HCT116 (cell line): ENCODE results near the gene THBS1. TPM values are rescaled to one million over a fixed set of nuclear protein-coding genes. Genes with fewer than 3 reads are reported as not detected.

ENCODE experiments used
- ATAC-seq: fragments of 200-7000 bp; cut with Tn5 transposase; 2 replicates; pipeline ENCODE4 v1.9.1; 2020; ENCODE audit warnings: mild to moderate bottlenecking, moderate library complexity
- BruUV-seq: library from RNA; stranded (reverse); fragments of 400-500 nt; replicated peaks from 2 replicates; lab custom pipeline; 2021; lab: Mats Ljungman, UMichigan
- CTCF ChIA-PET: fragments of 300-600 bp; sonication (Branson Sonifier 250); formaldehyde crosslinking; loops from one replicate; lab custom pipeline; 2021; ENCODE audit warnings: antibody characterized with exemption; lab: Charles Lee
- POLR2A ChIA-PET: fragments of 300-600, 350-600 bp; sonication (Branson Sonifier 250); formaldehyde crosslinking; loops from one replicate; lab custom pipeline; 2021; ENCODE audit warnings: antibody characterized with exemption; lab: Charles Lee
- RAD21 ChIA-PET, 2 experiments: fragments of 300-600 bp; sonication (Branson Sonifier 250); formaldehyde crosslinking; loops; one replicate each; lab custom pipeline; 2023; ENCODE audit warnings: low total read pairs in 2 of 2; ENCODE audit not compliant: uncharacterized antibody in 2 of 2, unreplicated experiment in 2 of 2, low non-redundant PET in 1 of 2; lab: Charles Lee
- DNase-seq: peaks from one replicate; pipeline ENCODE4 v3.0.0-alpha.2; 2010; ENCODE audit warnings: low read depth, low spot score
- H2AFZ ChIP-seq: fragments of 200-600 bp; shearing (Covaris generic), sonication (generic); 2 replicates; pipeline ENCODE4 v1.6.1; 2017; ENCODE audit warnings: low read depth, mixed run types, mixed read lengths, antibody characterized with exemption, low read length; ENCODE audit not compliant: poor library complexity, severe bottlenecking
- H3K27ac ChIP-seq: 2 replicates; pipeline ENCODE4 v1.5.1; 2012; ENCODE audit warnings: low read depth, low read length
- H3K27me3 ChIP-seq: fragments of 200-600 bp; sonication (generic); 2 replicates; pipeline ENCODE4 v1.6.1; 2016; ENCODE audit warnings: mixed run types, low read length, mixed read lengths; ENCODE audit not compliant: insufficient read depth
- H3K36me3 ChIP-seq, 2 experiments: fragments of 200-500 bp in 1 of 2; fragments of 200-600 bp in 1 of 2; sonication (Bioruptor generic) in 1 of 2; sonication (generic) in 1 of 2; 2 replicates each; pipeline versions ENCODE4 v1.5.1 to v1.6.1; 2014 to 2016; ENCODE audit warnings: low read length in 2 of 2, inconsistent platforms in 1 of 2, mixed read lengths in 1 of 2, mixed run types in 1 of 2; ENCODE audit not compliant: insufficient read depth in 2 of 2, control insufficient read depth in 1 of 2
- H3K4me1 ChIP-seq, 2 experiments: fragments of 200-600 bp in 1 of 2; sonication (generic) in 1 of 2; 2 replicates each; pipeline versions ENCODE4 v1.5.1 to v1.6.1; 2012 to 2017; ENCODE audit warnings: low read length in 2 of 2, inconsistent platforms in 1 of 2, mild to moderate bottlenecking in 1 of 2, mixed read lengths in 1 of 2, mixed run types in 1 of 2, moderate library complexity in 1 of 2; ENCODE audit not compliant: insufficient read depth in 2 of 2, control insufficient read depth in 1 of 2
- H3K4me2 ChIP-seq: fragments of 200-600 bp; sonication (generic); 2 replicates; pipeline ENCODE4 v1.6.1; 2017; ENCODE audit warnings: mixed run types, low read length, mixed read lengths
- H3K4me3 ChIP-seq, 2 experiments: fragments of 200-600 bp in 1 of 2; sonication (generic) in 1 of 2; replicated peaks in 1 of 2; 2 replicates each; pipeline ENCODE4 v1.5.1; 2011 to 2016; ENCODE audit warnings: low read length in 2 of 2, control low read depth in 1 of 2, low read depth in 1 of 2, mild to moderate bottlenecking in 1 of 2, mixed read lengths in 1 of 2, mixed run types in 1 of 2
- H3K79me2 ChIP-seq: fragments of 200-600 bp; sonication (generic); 2 replicates; pipeline ENCODE4 v1.6.1; 2017; ENCODE audit warnings: mild to moderate bottlenecking, mixed run types, low read length, moderate library complexity, mixed read lengths; ENCODE audit not compliant: insufficient read depth
- H3K9ac ChIP-seq: fragments of 200-600 bp; sonication (generic); 2 replicates; pipeline ENCODE4 v1.6.1; 2016; ENCODE audit warnings: low read length, mixed read lengths
- H3K9me2 ChIP-seq: fragments of 200-600 bp; sonication (generic), shearing (Covaris generic); 2 replicates; pipeline ENCODE4 v1.6.1; 2017; ENCODE audit warnings: mixed run types, mild to moderate bottlenecking, moderate library complexity; ENCODE audit not compliant: insufficient read depth
- H3K9me3 ChIP-seq, 2 experiments: fragments of 200-500 bp in 1 of 2; fragments of 200-600 bp in 1 of 2; sonication (Bioruptor generic) in 1 of 2; sonication (generic) in 1 of 2; 2 replicates each; pipeline ENCODE4 v1.6.1; 2014 to 2017; ENCODE audit warnings: low read length in 2 of 2, mixed read lengths in 2 of 2, inconsistent platforms in 1 of 2, low read depth in 1 of 2, mild to moderate bottlenecking in 1 of 2, mixed run types in 1 of 2, moderate library complexity in 1 of 2; ENCODE audit not compliant: control insufficient read depth in 1 of 2, insufficient read depth in 1 of 2
- H4K20me1 ChIP-seq: fragments of 200-600 bp; sonication (generic), shearing (Covaris generic); 2 replicates; pipeline ENCODE4 v1.6.1; 2017; ENCODE audit warnings: mixed run types, mild to moderate bottlenecking, moderate library complexity; ENCODE audit not compliant: insufficient read depth
- CBX3 ChIP-seq: IDR thresholded peaks from 2 replicates; pipeline ENCODE4 v1.6.1; 2012; ENCODE audit warnings: low read depth
- EGR1 ChIP-seq: IDR thresholded peaks from 2 replicates; pipeline ENCODE4 v1.6.1; 2012; ENCODE audit warnings: low read depth
- ELF1 ChIP-seq: IDR thresholded peaks from 2 replicates; pipeline ENCODE4 v1.6.1; 2012; ENCODE audit warnings: low read depth, borderline replicate concordance
- JUND ChIP-seq: IDR thresholded peaks from 2 replicates; pipeline ENCODE4 v1.6.1; 2012
- SP1 ChIP-seq: IDR thresholded peaks from 2 replicates; pipeline ENCODE4 v1.6.1; 2012; ENCODE audit warnings: low read depth
- YY1 ChIP-seq: IDR thresholded peaks from 2 replicates; pipeline ENCODE4 v1.6.1; 2011; ENCODE audit warnings: low read length, low read depth, moderate library complexity, mild to moderate bottlenecking; ENCODE audit not compliant: insufficient replicate concordance; ENCODE audit errors: extremely low read depth
- ZBTB33 ChIP-seq: IDR thresholded peaks from 2 replicates; pipeline ENCODE4 v1.6.1; 2011; ENCODE audit warnings: mild to moderate bottlenecking, low read length, moderate library complexity; ENCODE audit not compliant: insufficient replicate concordance; ENCODE audit errors: extremely low read depth
- ZNF274 ChIP-seq: fragments of 200-500 bp; sonication (Bioruptor generic); IDR thresholded peaks from 2 replicates; pipeline ENCODE4 v1.6.1; 2014; ENCODE audit warnings: mild to moderate bottlenecking, low read depth, low read length, inconsistent platforms
- intact Hi-C: fragments of 100-400 bp; cut with micrococcal nuclease; formaldehyde crosslinking; loops from 2 replicates; pipeline ENCODE4 v1.10.0; 2022
- total RNA-seq: library from RNA; stranded (reverse); gene quantifications from one replicate; pipeline ENCODE4 v1.2.1, GENCODE V29; 2021; ENCODE audit not compliant: unreplicated experiment
- TF ChIP-seq, protein P1 (sequence below), 3 experiments: fragments of 200-600 bp in 1 of 3; sonication (generic) in 1 of 3; IDR thresholded peaks in 2 of 3; conservative IDR thresholded peaks in 1 of 3; 2 replicates each; pipeline ENCODE4 v1.5.1; 2012 to 2017; ENCODE audit warnings: low read depth in 2 of 3, low read length in 2 of 3, antibody characterized with exemption in 1 of 3, borderline replicate concordance in 1 of 3, control low read depth in 1 of 3, mild to moderate bottlenecking in 1 of 3, mixed read lengths in 1 of 3, mixed run types in 1 of 3, moderate library complexity in 1 of 3; ENCODE audit not compliant: insufficient read depth in 1 of 3
- TF ChIP-seq, protein P2 (sequence below): IDR thresholded peaks from 2 replicates; pipeline ENCODE4 v1.6.1; 2012

Gene THBS1
- total RNA-seq, 1 experiment from 2014 or later = 6.3 TPM

DNA sequence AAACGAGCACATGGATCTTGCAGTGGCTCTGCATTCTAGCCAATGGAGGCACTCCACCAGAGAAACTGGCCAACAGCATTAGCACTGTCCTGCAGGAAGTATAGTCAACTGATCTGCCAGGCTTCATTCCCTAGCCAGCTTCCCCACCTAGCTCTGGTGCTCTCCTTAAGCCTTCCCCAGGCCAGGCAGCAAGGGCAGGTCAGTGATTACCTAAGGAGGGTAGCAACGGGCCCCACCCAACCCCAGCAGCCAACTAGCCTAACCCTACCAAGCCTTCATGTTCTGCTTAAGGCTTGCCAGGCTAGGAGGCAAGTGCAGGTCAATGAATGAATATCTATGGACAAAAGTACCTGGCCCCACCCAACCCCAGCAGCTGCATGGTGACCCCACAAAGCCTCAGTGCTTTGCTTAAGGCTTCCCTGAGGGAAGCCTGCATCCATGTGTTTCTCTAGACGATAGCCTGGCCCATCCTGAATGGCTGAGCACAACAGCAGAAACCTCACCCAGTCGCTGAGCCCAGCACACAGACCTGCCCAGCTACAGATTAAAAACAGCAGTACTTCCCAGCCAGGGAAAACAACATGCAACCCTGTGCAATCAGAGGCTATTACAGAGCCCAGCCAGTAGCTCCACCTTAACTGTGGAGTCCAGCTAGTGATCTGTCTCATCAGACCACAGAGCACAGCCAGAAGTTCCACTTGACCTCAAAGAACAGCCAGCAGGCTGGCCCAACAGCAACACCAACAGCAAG lies 28.5 kb downstream of the THBS1 start:
- H3K27me3 ChIP-seq = no peaks in the 10 kb centered on the region
- ATAC-seq (no peak), DNase-seq (no peak)
- intact Hi-C loops = no loop called here
- H3K4me3 ChIP-seq = no peak overlapping the region
- H3K9me2 ChIP-seq = no peaks in the 10 kb centered on the region; the same call in 1 of the 2 replicates
- ChIA-PET RAD21 (no interaction called here), POLR2A (no interaction called here), CTCF (interaction anchor here (1.1 kb wide), 1 partner anchor 437 kb away, joined by 3 read pairs; no protein-coding TSS in a partner anchor)
- no peak for TF ChIP-seq ZNF274
- TF ChIP-seq ZBTB33 = no peak
- no peak for TF ChIP-seq SP1
- TF ChIP-seq, protein P1, sequence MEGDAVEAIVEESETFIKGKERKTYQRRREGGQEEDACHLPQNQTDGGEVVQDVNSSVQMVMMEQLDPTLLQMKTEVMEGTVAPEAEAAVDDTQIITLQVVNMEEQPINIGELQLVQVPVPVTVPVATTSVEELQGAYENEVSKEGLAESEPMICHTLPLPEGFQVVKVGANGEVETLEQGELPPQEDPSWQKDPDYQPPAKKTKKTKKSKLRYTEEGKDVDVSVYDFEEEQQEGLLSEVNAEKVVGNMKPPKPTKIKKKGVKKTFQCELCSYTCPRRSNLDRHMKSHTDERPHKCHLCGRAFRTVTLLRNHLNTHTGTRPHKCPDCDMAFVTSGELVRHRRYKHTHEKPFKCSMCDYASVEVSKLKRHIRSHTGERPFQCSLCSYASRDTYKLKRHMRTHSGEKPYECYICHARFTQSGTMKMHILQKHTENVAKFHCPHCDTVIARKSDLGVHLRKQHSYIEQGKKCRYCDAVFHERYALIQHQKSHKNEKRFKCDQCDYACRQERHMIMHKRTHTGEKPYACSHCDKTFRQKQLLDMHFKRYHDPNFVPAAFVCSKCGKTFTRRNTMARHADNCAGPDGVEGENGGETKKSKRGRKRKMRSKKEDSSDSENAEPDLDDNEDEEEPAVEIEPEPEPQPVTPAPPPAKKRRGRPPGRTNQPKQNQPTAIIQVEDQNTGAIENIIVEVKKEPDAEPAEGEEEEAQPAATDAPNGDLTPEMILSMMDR (IDR thresholded peaks at IDR 0.05 in 2 of 3, conservative IDR thresholded peaks at IDR 0.05 in 1 of 3; ENCODE audit: borderline replicate concordance in 1 of 3, insufficient read depth in 1 of 3, low read depth in 2 of 3, low read length in 2 of 3) = no peak
- no peak for TF ChIP-seq YY1
- TF ChIP-seq, protein P2, sequence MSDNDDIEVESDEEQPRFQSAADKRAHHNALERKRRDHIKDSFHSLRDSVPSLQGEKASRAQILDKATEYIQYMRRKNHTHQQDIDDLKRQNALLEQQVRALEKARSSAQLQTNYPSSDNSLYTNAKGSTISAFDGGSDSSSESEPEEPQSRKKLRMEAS = no peak
- TF ChIP-seq CBX3 = no peak
- TF ChIP-seq JUND = no peak
- no peak for TF ChIP-seq ELF1
- TF ChIP-seq EGR1 = no peak
- H3K9ac ChIP-seq = no peak overlapping the region
- H4K20me1 ChIP-seq = no peaks in the 10 kb centered on the region
- no peaks in the 10 kb centered on the region for H3K4me1 ChIP-seq
- BruUV-seq = no TSS peak
- no peak overlapping the region for H3K4me2 ChIP-seq
- no peaks in the 10 kb centered on the region; a peak in 1 of 4 replicates for H3K9me3 ChIP-seq
- no peaks in the 10 kb centered on the region for H3K36me3 ChIP-seq
- H2AFZ ChIP-seq = no peak overlapping the region
- H3K79me2 ChIP-seq = no peaks in the 10 kb centered on the region
- H3K27ac ChIP-seq = no peak overlapping the region
